ENCODE results near the gene NCBP1.
"Not testable (repeated sequence)": the region's sequence is repeated elsewhere in the genome, so short reads cannot be mapped to it uniquely, and the experiment has no call there.

The NCBP1 gene

DNA sequence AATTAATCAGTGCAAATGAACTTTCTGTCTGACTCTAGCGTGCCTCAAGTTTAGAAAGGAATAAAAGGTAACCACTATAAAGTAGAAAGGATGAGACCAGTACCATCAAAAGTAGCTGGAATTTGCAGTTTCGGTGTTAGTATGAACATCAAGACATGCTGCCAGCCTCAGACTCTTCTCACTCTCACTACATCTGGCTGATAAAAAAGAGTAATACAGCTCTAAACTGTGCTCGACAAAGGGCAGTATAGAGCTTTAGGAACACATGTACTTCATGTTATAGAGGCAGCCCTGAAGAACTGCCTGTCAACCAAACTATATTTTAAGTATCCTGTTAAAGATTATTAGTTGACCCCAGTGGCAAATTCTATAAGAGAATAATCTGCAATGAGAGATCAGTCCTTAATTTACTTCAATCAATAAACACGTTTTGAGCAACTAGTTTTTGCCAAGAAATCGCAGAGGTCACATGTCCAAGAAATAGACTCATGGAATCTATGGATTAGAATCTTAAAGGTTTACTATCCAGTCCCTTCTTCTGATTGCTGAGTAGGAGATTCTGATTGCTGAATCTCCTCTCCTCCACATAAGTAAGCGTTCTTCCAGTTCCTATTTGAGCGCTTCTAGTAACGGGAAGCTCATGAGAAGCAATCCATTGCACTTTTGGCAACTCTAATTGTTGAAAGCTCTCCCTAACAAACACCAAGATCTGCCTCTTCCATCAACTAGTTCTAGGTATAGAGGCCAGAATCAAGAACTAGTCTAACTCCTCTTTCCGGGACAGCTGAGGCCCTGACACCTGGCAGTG is 62.6 kb downstream of the NCBP1 start:
- no peak overlapping the region for H3K27ac ChIP-seq (ENCODE audit: insufficient read depth, low read depth, low read length, poor library complexity, severe bottlenecking)
- H3K4me3 ChIP-seq (ENCODE audit: insufficient read depth, low read depth, low read length), result peak overlapping the region; percentile 83
- WGBS, 2 experiments, result 50 to 53% methylated on average over 9 of the region's 9 CpGs
- no peaks in the 10 kb centered on the region for H3K9me3 ChIP-seq (ENCODE audit: control insufficient read depth, low read length)
- peaks cover 11% of the 10 kb centered on the region for H3K27me3 ChIP-seq (ENCODE audit: control insufficient read depth, insufficient read depth, low read length, poor library complexity, severe bottlenecking)
- H3K36me3 ChIP-seq (ENCODE audit: control insufficient read depth, insufficient read depth, low read length), result no peaks in the 10 kb centered on the region
- H3K4me1 ChIP-seq (ENCODE audit: control insufficient read depth, insufficient read depth, low read length), result peaks cover 9% of the 10 kb centered on the region

GRCh38 chr9:97696803-97697601 is 63.4 kb downstream of the NCBP1 start, which contains the start of gene XPA:
Gene XPA (minus strand): TSS chr9:97697340. CDS start chr9:97697292, 48 bp downstream.
- Histone ChIP-seq H3K27me3 (ENCODE audit: control insufficient read depth, insufficient read depth, low read length, poor library complexity, severe bottlenecking) (peaks cover 11% of the 10 kb centered on the region), H3K4me1 (ENCODE audit: control insufficient read depth, insufficient read depth, low read length) (peaks cover 9% of the 10 kb centered on the region), H3K27ac (ENCODE audit: insufficient read depth, low read depth, low read length, poor library complexity, severe bottlenecking) (no peak within 1 kb of the TSS), H3K36me3 (ENCODE audit: control insufficient read depth, insufficient read depth, low read length) (no peaks in the 10 kb centered on the region), H3K4me3 (ENCODE audit: insufficient read depth, low read depth, low read length) (peak within 1 kb of the TSS; percentile 83), H3K9me3 (ENCODE audit: control insufficient read depth, low read length) (no peaks in the 10 kb centered on the region)
- 0% methylated on average over 82 of the region's 82 CpGs for WGBS, 2 experiments

- peak overlapping the region; percentile 83 for H3K4me3 ChIP-seq (ENCODE audit: insufficient read depth, low read depth, low read length)
- 82 to 90% methylated on average over 1 of the region's 1 CpG for WGBS, 2 experiments
- H3K4me1 ChIP-seq (ENCODE audit: control insufficient read depth, insufficient read depth, low read length), result peaks cover 9% of the 10 kb centered on the region
- no peak overlapping the region for H3K27ac ChIP-seq (ENCODE audit: insufficient read depth, low read depth, low read length, poor library complexity, severe bottlenecking)
- H3K9me3 ChIP-seq (ENCODE audit: control insufficient read depth, low read length), result no peaks in the 10 kb centered on the region
- H3K27me3 ChIP-seq (ENCODE audit: control insufficient read depth, insufficient read depth, low read length, poor library complexity, severe bottlenecking), result peaks cover 11% of the 10 kb centered on the region
- no peaks in the 10 kb centered on the region for H3K36me3 ChIP-seq (ENCODE audit: control insufficient read depth, insufficient read depth, low read length)
Observed at GRCh38 chr9:97697837-97698236, 64.2 kb downstream of the NCBP1 start.

- no peaks in the 10 kb centered on the region for H3K36me3 ChIP-seq (ENCODE audit: control insufficient read depth, insufficient read depth, low read length)
- H3K4me3 ChIP-seq (ENCODE audit: insufficient read depth, low read depth, low read length), result no peak overlapping the region
- H3K4me1 ChIP-seq (ENCODE audit: control insufficient read depth, insufficient read depth, low read length), result peaks cover 9% of the 10 kb centered on the region
- H3K27me3 ChIP-seq (ENCODE audit: control insufficient read depth, insufficient read depth, low read length, poor library complexity, severe bottlenecking), result peaks cover 11% of the 10 kb centered on the region
- no peaks in the 10 kb centered on the region for H3K9me3 ChIP-seq (ENCODE audit: control insufficient read depth, low read length)
- H3K27ac ChIP-seq (ENCODE audit: insufficient read depth, low read depth, low read length, poor library complexity, severe bottlenecking), result no peak overlapping the region
- WGBS, 2 experiments, result 94 to 95% methylated on average over 14 of the region's 14 CpGs
Observed at GRCh38 chr9:97698865-97699264, 65.2 kb downstream of the NCBP1 start.

DNA sequence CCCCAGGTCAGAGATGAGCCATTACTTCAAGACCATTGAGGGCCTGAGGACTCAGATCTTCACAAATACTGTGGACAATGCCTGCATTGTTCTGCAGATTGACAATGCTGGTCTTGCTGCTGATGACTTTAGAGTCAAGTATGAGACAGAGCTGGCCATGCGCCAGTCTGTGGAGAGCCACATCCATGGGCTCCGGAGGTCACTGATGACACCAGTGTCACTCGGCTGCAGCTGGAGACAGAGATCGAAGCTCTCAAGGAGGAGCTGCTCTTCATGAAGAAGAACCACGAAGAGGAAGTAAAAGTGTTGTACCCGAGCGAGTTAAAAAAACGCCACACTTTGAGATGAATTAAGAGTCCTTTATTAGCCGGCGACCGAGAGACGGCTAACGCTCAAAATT is 65.7 kb downstream of the NCBP1 start:
- WGBS, 2 experiments, result 93 to 94% methylated on average over 13 of the region's 13 CpGs
- H3K27me3 ChIP-seq (ENCODE audit: control insufficient read depth, insufficient read depth, low read length, poor library complexity, severe bottlenecking), result peaks cover 13% of the 10 kb centered on the region
- H3K27ac ChIP-seq (ENCODE audit: insufficient read depth, low read depth, low read length, poor library complexity, severe bottlenecking); H3K9me3 ChIP-seq (ENCODE audit: control insufficient read depth, low read length); H3K4me1 ChIP-seq (ENCODE audit: control insufficient read depth, insufficient read depth, low read length); H3K4me3 ChIP-seq (ENCODE audit: insufficient read depth, low read depth, low read length); H3K36me3 ChIP-seq (ENCODE audit: control insufficient read depth, insufficient read depth, low read length): not testable (repeated sequence)

- 93 to 96% methylated on average over 3 of the region's 3 CpGs for WGBS, 2 experiments
- not testable (repeated sequence) for H3K4me3 ChIP-seq (ENCODE audit: insufficient read depth, low read depth, low read length); H3K4me1 ChIP-seq (ENCODE audit: control insufficient read depth, insufficient read depth, low read length); H3K9me3 ChIP-seq (ENCODE audit: control insufficient read depth, low read length); H3K36me3 ChIP-seq (ENCODE audit: control insufficient read depth, insufficient read depth, low read length); H3K27ac ChIP-seq (ENCODE audit: insufficient read depth, low read depth, low read length, poor library complexity, severe bottlenecking)
- peaks cover 19% of the 10 kb centered on the region for H3K27me3 ChIP-seq (ENCODE audit: control insufficient read depth, insufficient read depth, low read length, poor library complexity, severe bottlenecking)
Observed at GRCh38 chr9:97699824-97700223, 66.2 kb downstream of the NCBP1 start.

GRCh38 chr9:97703437-97704344 is 70.1 kb downstream of the NCBP1 start:
- H3K4me3 ChIP-seq (ENCODE audit: insufficient read depth, low read depth, low read length), result no peak overlapping the region
- H3K9me3 ChIP-seq (ENCODE audit: control insufficient read depth, low read length), result no peaks in the 10 kb centered on the region
- 87 to 89% methylated on average over 10 to 11 of the region's 11 CpGs for WGBS, 2 experiments
- H3K36me3 ChIP-seq (ENCODE audit: control insufficient read depth, insufficient read depth, low read length), result no peaks in the 10 kb centered on the region
- H3K4me1 ChIP-seq (ENCODE audit: control insufficient read depth, insufficient read depth, low read length), result no peaks in the 10 kb centered on the region
- H3K27me3 ChIP-seq (ENCODE audit: control insufficient read depth, insufficient read depth, low read length, poor library complexity, severe bottlenecking), result peaks cover 7% of the 10 kb centered on the region
- no peak overlapping the region for H3K27ac ChIP-seq (ENCODE audit: insufficient read depth, low read depth, low read length, poor library complexity, severe bottlenecking)

DNA sequence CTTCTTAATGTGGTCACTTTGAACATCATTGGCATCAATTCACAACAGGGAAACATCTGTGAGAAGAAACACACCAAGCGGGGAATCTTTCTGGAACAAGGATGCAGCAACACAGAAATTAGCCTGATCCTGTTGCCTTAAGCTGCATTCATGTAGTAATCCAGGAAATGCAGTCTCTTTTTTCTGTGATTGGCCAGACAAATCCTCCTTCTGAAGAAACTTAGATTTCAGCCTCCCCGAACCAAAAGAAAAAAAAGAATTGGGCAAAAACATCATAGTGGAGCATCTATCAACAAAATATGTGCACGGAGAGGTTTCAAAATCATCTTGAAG is 70.7 kb downstream of the NCBP1 start:
- Histone ChIP-seq H3K36me3 (ENCODE audit: control insufficient read depth, insufficient read depth, low read length) (no peaks in the 10 kb centered on the region), H3K4me1 (ENCODE audit: control insufficient read depth, insufficient read depth, low read length) (no peaks in the 10 kb centered on the region), H3K27me3 (ENCODE audit: control insufficient read depth, insufficient read depth, low read length, poor library complexity, severe bottlenecking) (peaks cover 7% of the 10 kb centered on the region), H3K4me3 (ENCODE audit: insufficient read depth, low read depth, low read length) (no peak overlapping the region), H3K27ac (ENCODE audit: insufficient read depth, low read depth, low read length, poor library complexity, severe bottlenecking) (no peak overlapping the region), H3K9me3 (ENCODE audit: control insufficient read depth, low read length) (no peaks in the 10 kb centered on the region)
- WGBS, 2 experiments, result 89 to 91% methylated on average over 3 of the region's 3 CpGs

DNA sequence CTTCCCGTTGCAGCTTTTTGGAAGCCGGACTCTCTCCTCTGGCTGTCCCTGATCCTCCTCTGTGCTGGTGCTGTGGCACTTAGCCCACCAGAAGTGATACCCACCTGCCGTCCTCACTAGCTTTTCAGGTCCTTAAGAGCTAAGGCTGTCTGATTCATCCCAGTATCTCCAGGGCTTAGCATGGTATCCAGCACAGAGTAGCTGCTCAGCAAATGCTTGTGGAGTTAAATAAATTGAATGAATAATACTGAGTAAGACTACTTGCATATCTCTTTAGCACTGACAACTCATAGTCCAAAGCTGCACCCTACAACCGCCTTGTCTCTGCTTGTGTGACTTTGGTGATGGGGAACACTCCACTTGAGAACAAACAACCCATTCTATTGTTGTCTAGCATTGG is 71.2 kb downstream of the NCBP1 start:
- 88 to 91% methylated on average over 4 of the region's 4 CpGs for WGBS, 2 experiments
- Histone ChIP-seq H3K4me3 (ENCODE audit: insufficient read depth, low read depth, low read length) (no peak overlapping the region), H3K4me1 (ENCODE audit: control insufficient read depth, insufficient read depth, low read length) (no peaks in the 10 kb centered on the region), H3K27ac (ENCODE audit: insufficient read depth, low read depth, low read length, poor library complexity, severe bottlenecking) (no peak overlapping the region), H3K9me3 (ENCODE audit: control insufficient read depth, low read length) (no peaks in the 10 kb centered on the region), H3K36me3 (ENCODE audit: control insufficient read depth, insufficient read depth, low read length) (no peaks in the 10 kb centered on the region), H3K27me3 (ENCODE audit: control insufficient read depth, insufficient read depth, low read length, poor library complexity, severe bottlenecking) (peaks cover 7% of the 10 kb centered on the region)

All from ectodermal cell (in vitro differentiated cells).